ENCODE measurements around the gene OXLD1.
"Not testable (repeated sequence)": the region's sequence is repeated elsewhere in the genome, so short reads cannot be mapped to it uniquely, and the experiment has no call there.

Gene OXLD1

DNA sequence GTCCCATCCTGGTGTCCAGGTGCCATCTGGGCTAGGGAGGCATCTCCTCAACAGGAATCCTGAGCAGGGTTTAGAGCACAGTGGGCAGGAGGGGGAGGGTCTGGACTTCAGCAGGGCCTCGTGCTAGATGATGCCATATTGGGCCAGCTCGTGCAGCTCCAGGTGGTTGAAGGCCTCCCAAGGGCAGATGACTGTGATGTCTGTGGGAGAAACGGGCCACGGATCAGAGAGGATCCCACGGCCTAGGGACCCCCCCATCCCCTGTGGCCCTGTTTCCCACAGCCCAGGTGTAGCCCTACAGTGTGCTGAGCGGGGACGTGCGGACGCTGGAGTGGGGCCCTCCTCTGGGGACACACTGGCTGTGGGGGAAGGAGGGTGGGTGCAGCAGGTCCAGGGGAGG is 15.5 kb downstream of the OXLD1 start:
- DNase-seq (ENCODE audit: low read depth): no peak

DNA sequence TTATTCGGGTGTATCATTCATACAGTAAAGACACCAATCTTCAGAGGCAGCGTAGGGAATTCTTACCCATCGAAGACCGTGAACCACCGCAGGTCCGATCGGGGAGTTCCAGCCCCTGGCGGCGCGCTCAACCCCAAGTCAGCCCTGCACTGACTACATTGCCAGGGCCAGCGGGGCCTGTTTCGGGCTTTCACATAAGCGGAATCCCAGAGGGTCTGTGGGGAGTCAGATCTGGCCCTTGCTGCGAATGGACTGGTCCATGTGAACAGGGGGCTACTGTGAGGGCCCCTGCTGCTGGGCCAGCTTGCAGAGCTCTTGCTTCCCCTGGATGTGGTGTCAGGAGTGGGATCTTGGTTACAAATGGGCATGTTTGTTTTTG is 17.7 kb downstream of the OXLD1 start:
- DNase-seq (ENCODE audit: low read depth): no peak

GRCh38 chr17:81648013-81648706 is 18.2 kb downstream of the OXLD1 start:
- DNase-seq (ENCODE audit: low read depth): no peak

DNA sequence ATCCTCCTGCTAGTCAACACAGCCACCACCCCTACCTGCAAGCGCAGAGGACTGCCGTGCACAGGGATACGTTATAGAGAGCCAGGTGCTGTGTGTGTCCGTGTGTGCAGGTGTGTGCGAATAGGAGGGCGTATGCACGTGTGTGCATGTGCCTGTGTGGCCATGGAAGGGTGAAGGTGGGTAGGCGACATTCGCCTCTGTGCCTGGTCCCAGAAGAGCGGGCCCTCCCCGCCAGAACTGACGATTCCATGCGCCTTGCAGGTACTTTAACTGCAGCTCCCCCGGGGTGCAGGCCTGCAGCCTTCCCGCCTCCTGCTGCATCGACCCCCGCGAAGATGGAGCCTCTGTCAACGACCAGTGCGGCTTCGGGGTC is 18.8 kb downstream of the OXLD1 start:
- no peak for DNase-seq (ENCODE audit: low read depth)

DNA sequence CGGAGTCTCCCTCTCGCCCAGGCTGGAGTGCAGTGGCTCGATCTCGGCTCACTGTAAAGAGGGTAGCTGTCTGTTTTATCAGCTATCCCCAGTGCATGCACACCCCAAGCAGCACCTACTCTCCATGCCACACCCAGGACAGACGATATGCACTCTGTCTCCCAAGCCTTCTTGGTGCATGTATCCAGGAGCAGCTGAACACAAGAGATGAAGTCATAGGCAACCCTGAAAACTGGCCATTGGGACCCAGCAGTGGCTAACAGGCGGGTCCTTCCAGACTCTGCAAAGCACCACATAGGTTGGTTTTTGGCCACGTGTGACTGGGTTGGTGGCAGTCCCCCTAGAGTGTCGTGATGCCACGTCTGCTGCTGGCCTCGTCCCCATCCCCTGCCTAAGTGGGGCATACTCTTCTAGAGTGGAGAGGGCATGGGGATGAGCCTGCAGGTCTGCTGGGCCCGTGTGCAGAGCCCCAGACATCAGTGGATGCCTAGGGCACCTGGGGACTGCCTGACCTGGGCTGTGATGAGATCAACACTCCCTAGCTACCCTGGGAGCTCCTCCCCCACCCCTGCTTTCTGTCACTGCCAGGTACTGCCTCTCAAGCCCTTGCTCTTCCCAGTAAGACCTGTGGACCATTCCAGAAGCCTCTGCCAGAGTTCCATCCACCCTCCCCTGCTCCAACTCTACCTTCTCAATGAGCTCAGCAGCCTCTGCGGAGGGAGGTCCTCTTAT is 19.4 kb downstream of the OXLD1 start:
- no peak for DNase-seq (ENCODE audit: low read depth)

- no peak for DNase-seq (ENCODE audit: low read depth)
These were observed 21.1 kb downstream of the OXLD1 start for GRCh38 chr17:81644976-81645952.

GRCh38 chr17:81644496-81644895 is 21.9 kb downstream of the OXLD1 start:
- DNase-seq (ENCODE audit: low read depth): no peak

- peak; percentile 35 for DNase-seq (ENCODE audit: low read depth)
These were observed 24.4 kb downstream of the OXLD1 start for GRCh38 chr17:81641825-81642489.

GRCh38 chr17:81640011-81640410 is 26.4 kb downstream of the OXLD1 start:
- no peak for DNase-seq (ENCODE audit: low read depth)

DNA sequence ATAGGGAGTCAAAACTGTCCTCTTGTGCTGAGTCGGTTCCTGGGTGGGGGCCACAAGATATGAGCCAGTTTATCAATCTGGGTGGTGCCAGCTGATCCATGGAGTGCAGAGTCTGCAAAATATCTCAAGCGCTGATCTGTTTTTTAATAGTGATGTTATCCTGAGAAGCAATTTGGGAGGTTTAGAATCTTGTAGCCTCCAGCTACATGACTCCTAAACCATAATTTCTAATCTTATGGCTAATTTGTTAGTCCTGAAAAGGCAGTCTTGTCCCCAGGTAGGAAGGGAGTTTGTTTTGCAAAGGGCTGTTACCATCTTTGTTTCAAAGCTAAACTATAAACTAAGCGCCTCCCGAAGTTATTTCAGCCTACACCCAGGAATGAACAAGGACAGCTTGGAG is 27.7 kb downstream of the OXLD1 start:
- no peak for DNase-seq (ENCODE audit: low read depth)

DNA sequence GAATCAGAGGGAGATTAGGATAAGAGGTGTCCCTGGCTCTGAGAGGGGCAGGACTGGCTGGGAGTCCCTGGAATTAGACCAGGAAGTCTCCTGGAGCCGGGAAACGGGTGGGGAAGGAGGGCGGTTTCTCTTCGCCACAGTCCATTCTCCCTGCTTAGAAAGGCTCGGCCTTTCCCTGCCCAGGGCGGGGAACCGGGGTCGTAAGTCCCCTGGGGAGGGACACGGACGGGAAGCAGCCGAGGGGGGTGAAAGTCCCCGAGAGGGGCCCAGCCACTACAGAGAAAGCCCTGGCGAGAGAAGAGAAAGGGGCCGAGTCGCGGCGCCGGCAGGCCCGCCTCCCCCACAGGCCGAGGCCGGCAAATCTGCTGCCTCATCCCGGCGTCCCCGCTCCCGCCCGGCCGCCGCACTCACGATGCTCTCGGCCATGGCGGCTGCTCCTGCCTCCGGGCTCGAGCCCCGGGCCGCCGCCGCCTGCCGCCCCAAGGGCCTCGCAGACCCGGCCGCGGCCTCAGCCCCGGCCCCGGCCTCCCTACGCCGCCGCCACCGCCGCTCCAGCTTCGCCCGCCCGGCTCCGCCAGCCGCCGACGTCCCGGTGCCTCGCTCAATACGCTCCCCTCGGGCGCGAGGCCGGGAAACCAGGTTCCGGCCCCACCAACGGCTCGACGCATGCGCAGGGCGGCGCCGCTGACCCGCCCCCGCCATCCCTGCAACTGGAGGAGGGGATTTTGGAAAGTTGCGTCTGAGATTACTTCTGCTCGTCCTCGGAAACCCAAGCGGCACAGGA is 29.7 kb downstream of the OXLD1 start, which contains the start of the genes NPLOC4 and TSPAN10:
NPLOC4 (minus strand) TSS at position 608 of the 784 bp plus-strand sequence; CDS start at position 426, 182 bp downstream.
TSPAN10 (plus strand) TSS at position 692 of the 784 bp plus-strand sequence. CDS start 5,217 bp downstream, outside the sequence.
- DNase-seq (ENCODE audit: low read depth): peak; percentile 51

DNA sequence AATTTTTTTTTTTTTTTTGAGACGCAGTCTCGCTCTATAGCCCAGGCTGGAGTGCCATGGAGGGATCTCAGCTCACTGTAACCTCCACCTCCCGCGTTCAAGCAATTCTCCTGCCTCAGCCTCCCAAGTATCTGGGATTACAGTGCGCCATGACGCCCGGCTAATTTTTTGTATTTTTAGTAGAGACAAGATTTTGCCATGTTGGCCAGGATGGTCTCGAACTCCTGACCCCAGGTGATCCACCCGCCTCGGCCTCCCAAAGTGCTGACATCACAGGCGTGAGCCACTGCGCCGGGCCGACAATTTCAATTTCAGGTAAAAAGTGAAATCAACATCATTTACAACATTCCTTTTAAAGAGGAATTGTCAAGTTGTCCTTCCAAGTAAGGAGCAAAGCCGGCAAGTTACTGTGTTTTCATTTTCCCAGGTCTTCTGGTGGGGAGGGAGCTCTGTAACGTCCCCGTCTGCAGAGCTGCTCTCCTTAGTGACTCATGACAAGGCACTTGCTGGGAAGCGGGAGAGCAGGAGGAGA is 30.4 kb downstream of the OXLD1 start:
- DNase-seq (ENCODE audit: low read depth): no peak

DNA sequence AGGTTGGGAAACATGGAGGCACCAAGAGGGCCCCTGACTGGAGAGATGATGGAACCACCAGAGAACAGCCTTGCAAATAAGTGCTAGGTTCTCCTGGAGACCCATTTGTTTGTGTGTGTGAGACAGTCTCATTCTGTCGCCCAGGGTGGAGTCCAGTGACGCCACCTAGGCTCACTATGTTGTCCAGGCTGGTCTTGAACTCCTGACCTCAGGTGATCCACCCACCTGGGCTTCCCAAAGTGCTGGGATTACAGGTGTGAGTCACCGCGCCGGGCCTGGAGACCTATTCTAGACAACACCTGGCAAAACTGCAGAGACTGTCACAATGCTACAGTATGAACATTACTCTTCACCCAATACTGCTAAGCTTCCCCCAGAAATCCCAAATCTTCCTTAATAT is 31.0 kb downstream of the OXLD1 start:
- no peak for DNase-seq (ENCODE audit: low read depth)

GRCh38 chr17:81631482-81631881 is 34.9 kb downstream of the OXLD1 start:
- DNase-seq (ENCODE audit: low read depth): no peak

GRCh38 chr17:81630274-81630673 is 36.1 kb downstream of the OXLD1 start:
- DNase-seq (ENCODE audit: low read depth): no peak

- DNase-seq (ENCODE audit: low read depth): no peak
These were observed 44.8 kb downstream of the OXLD1 start for GRCh38 chr17:81621494-81622130.

DNA sequence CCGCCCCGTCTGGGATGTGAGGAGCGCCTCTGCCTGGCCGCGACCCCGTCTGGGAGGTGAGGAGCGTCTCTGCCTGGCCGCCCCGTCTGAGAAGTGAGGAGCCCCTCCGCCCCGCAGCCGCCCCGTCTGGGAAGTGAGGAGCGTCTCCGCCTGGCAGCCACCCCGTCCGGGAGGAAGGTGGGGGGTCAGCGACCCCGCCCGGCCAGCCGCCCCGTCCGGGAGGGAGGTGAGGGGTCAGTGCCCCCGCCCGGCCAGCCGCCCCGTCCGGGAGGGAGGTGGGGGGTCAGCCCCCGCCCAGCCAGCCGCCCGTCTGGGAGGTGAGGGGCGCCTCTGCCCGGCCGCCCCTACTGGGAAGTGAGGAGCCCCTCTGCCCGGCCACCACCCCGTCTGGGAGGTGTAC is 48.1 kb downstream of the OXLD1 start:
- not testable (repeated sequence) for DNase-seq (ENCODE audit: low read depth)

DNA sequence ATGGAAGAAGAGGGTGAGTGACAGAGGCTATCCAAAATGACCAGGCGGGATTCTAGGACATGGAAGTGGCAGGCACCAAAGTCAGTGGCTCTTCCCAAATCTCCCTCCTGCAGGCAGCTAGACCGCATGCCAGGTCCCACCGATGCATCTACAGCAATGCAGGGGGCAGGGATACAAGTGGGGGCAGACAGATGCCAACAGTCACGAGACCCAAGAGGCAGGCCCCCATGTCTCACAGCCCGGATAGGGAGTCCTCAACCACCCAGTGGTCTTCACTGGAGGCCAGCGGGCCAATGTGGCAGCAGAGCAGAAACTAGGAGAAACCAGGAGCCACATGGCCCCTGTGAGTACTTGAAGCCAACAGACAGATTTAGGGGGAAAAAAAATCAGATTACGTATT is 49.5 kb downstream of the OXLD1 start:
- DNase-seq (ENCODE audit: low read depth): no peak

- DNase-seq (ENCODE audit: low read depth): no peak
These were observed 50.9 kb downstream of the OXLD1 start for GRCh38 chr17:81615401-81615930.

Data from HS-5 (cell line).